H1 (cell line): Measurements from ENCODE around the gene PTPRR. TPM values are rescaled to one million over a fixed set of nuclear protein-coding genes. Genes with fewer than 3 reads are reported as not detected.

Source experiments
- CTCF ChIA-PET: fragments of 300-600 bp; sonication (Branson Sonifier 250); formaldehyde crosslinking; loops from one replicate; lab custom pipeline; 2021; ENCODE audit not compliant: partially characterized antibody; lab: Charles Lee
- POLR2A ChIA-PET: fragments of 300-600 bp; sonication (Branson Sonifier 250); formaldehyde crosslinking; loops from one replicate; lab custom pipeline; 2021; ENCODE audit warnings: inconsistent platforms; ENCODE audit not compliant: partially characterized antibody; lab: Charles Lee
- DNase-seq, 2 experiments: peaks; one replicate each; pipeline versions ENCODE4 v3.0.0 to v3.0.0-alpha.2; 2010 to 2022; ENCODE audit warnings: low spot score in 2 of 2, low read depth in 1 of 2, mixed read lengths in 1 of 2
- FAIRE-seq: peaks from 2 replicates; lab custom pipeline; 2011; peaks lifted over from hg19 to GRCh38; lab: Jason Lieb, UNC
- H2AFZ ChIP-seq: 2 replicates; pipeline ENCODE4 v1.8.1; 2012; ENCODE audit warnings: low read length, inconsistent platforms
- H2AK5ac ChIP-seq: 2 replicates; pipeline ENCODE4 v1.6.1; 2013; ENCODE audit warnings: low read depth, low read length
- H2BK120ac ChIP-seq: replicated peaks from 2 replicates; pipeline ENCODE3; 2013; ENCODE audit warnings: low read depth, low read length, inconsistent platforms
- H2BK12ac ChIP-seq: 2 replicates; pipeline ENCODE4 v1.6.1; 2013; ENCODE audit warnings: low read depth, low read length
- H2BK15ac ChIP-seq: 2 replicates; pipeline ENCODE4 v1.6.1; 2013; ENCODE audit warnings: low read length
- H2BK20ac ChIP-seq: 2 replicates; pipeline ENCODE4 v1.6.1; 2013; ENCODE audit warnings: low read length
- H2BK5ac ChIP-seq: 2 replicates; pipeline ENCODE4 v1.6.1; 2013; ENCODE audit warnings: low read depth, low read length
- H3K14ac ChIP-seq: 2 replicates; pipeline ENCODE4 v1.6.1; 2013; ENCODE audit warnings: inconsistent platforms; ENCODE audit not compliant: insufficient read length
- H3K18ac ChIP-seq: 2 replicates; pipeline ENCODE4 v1.6.1; 2013; ENCODE audit warnings: low read length; ENCODE audit errors: extremely low read depth
- H3K23ac ChIP-seq: 2 replicates; pipeline ENCODE4 v1.6.1; 2013; ENCODE audit warnings: inconsistent platforms; ENCODE audit not compliant: insufficient read length
- H3K23me2 ChIP-seq: 2 replicates; pipeline ENCODE4 v1.6.1; 2013; ENCODE audit warnings: low read depth, low read length
- H3K27ac ChIP-seq: 2 replicates; pipeline ENCODE4 v1.6.1; 2011; ENCODE audit warnings: low read depth, low read length, inconsistent platforms
- H3K27me3 ChIP-seq, 4 experiments: replicated peaks in 1 of 4; 1 replicate in 1 of 4; 2 replicates in 3 of 4; pipeline versions ENCODE4 v1.6.1 to v1.8.1; 2011 to 2013; ENCODE audit warnings: low read length in 3 of 4, mild to moderate bottlenecking in 3 of 4, inconsistent platforms in 2 of 4, mixed read lengths in 2 of 4, moderate library complexity in 1 of 4; ENCODE audit not compliant: control insufficient read depth in 3 of 4, insufficient read depth in 3 of 4; ENCODE audit errors: extremely low read depth in 1 of 4
- H3K36me3 ChIP-seq, 4 experiments: 2 replicates each; pipeline versions ENCODE4 v1.6.1 to v1.8.1; 2011 to 2013; ENCODE audit warnings: mild to moderate bottlenecking in 4 of 4, low read length in 3 of 4, moderate library complexity in 2 of 4, control low read depth in 1 of 4, inconsistent platforms in 1 of 4; ENCODE audit not compliant: insufficient read depth in 4 of 4, control insufficient read depth in 2 of 4
- H3K4ac ChIP-seq: replicated peaks from 2 replicates; pipeline ENCODE3; 2013; ENCODE audit warnings: low read length, low read depth, mixed read lengths, inconsistent platforms; ENCODE audit not compliant: insufficient read length
- H3K4me1 ChIP-seq, 4 experiments: replicated peaks in 1 of 4; 1 replicate in 1 of 4; 2 replicates in 3 of 4; pipeline versions ENCODE4 v1.6.1 to v1.8.1; 2011 to 2013; ENCODE audit warnings: low read length in 3 of 4, inconsistent platforms in 2 of 4, mixed read lengths in 1 of 4; ENCODE audit not compliant: insufficient read depth in 4 of 4, control insufficient read depth in 3 of 4
- H3K4me2 ChIP-seq, 2 experiments: 2 replicates each; pipeline versions ENCODE4 v1.6.1 to v1.8.1; 2011 to 2013; ENCODE audit warnings: low read depth in 2 of 2, low read length in 2 of 2, control low read depth in 1 of 2, inconsistent platforms in 1 of 2, mild to moderate bottlenecking in 1 of 2; ENCODE audit not compliant: insufficient read depth in 1 of 2
- H3K4me3 ChIP-seq, 4 experiments: fragments of 200-600, 300-600 bp in 1 of 4; sonication (generic), shearing (Covaris generic), sonication (Bioruptor Twin) in 1 of 4; 2 replicates each; pipeline versions ENCODE4 v1.5.1 to v1.8.1; 2011 to 2016; ENCODE audit warnings: low read length in 4 of 4, low read depth in 3 of 4, control low read depth in 2 of 4, inconsistent platforms in 2 of 4, mild to moderate bottlenecking in 2 of 4, mixed read lengths in 1 of 4, moderate library complexity in 1 of 4; ENCODE audit not compliant: insufficient read depth in 2 of 4; ENCODE audit errors: extremely low read depth in 1 of 4
- H3K56ac ChIP-seq: replicated peaks from 2 replicates; pipeline ENCODE3; 2013; ENCODE audit warnings: low read depth, mild to moderate bottlenecking, mixed read lengths, low read length, inconsistent platforms; ENCODE audit not compliant: insufficient read length
- H3K79me1 ChIP-seq: 2 replicates; pipeline ENCODE4 v1.6.1; 2013; ENCODE audit warnings: low read depth, low read length, control low read depth
- H3K79me2 ChIP-seq, 2 experiments: 2 replicates each; pipeline versions ENCODE4 v1.6.1 to v1.8.1; 2012 to 2013; ENCODE audit warnings: low read length in 2 of 2, mild to moderate bottlenecking in 2 of 2, inconsistent platforms in 1 of 2; ENCODE audit not compliant: insufficient read depth in 2 of 2, control insufficient read depth in 1 of 2
- H3K9ac ChIP-seq, 4 experiments: replicated peaks in 1 of 4; 1 replicate in 1 of 4; 2 replicates in 3 of 4; pipeline versions ENCODE4 v1.6.1 to v1.8.1; 2011 to 2013; ENCODE audit warnings: low read depth in 3 of 4, low read length in 3 of 4, control low read depth in 2 of 4, mild to moderate bottlenecking in 2 of 4, moderate library complexity in 2 of 4, inconsistent platforms in 1 of 4; ENCODE audit errors: extremely low read depth in 1 of 4
- H3K9me3 ChIP-seq, 2 experiments: 2 replicates each; pipeline versions ENCODE4 v1.6.1 to v1.8.1; 2012 to 2013; ENCODE audit warnings: mild to moderate bottlenecking in 2 of 2, moderate library complexity in 2 of 2, control low read depth in 1 of 2, inconsistent platforms in 1 of 2, low read depth in 1 of 2, low read length in 1 of 2, mixed read lengths in 1 of 2; ENCODE audit not compliant: insufficient read depth in 2 of 2
- H4K20me1 ChIP-seq, 2 experiments: replicated peaks in 1 of 2; 2 replicates each; pipeline versions ENCODE3 to v1.8.1; 2011 to 2013; ENCODE audit warnings: inconsistent platforms in 2 of 2, low read length in 2 of 2, mild to moderate bottlenecking in 1 of 2; ENCODE audit not compliant: insufficient read depth in 2 of 2, control insufficient read depth in 1 of 2
- H4K5ac ChIP-seq: 2 replicates; pipeline ENCODE4 v1.6.1; 2013; ENCODE audit warnings: low read length, low read depth, mixed read lengths, inconsistent platforms; ENCODE audit not compliant: insufficient read length
- H4K8ac ChIP-seq: 2 replicates; pipeline ENCODE4 v1.8.0; 2013; ENCODE audit warnings: mild to moderate bottlenecking, moderate library complexity, low read length, inconsistent platforms; ENCODE audit not compliant: insufficient read depth; ENCODE audit errors: extremely low read depth
- H4K91ac ChIP-seq: replicated peaks from 2 replicates; pipeline ENCODE3; 2013; ENCODE audit warnings: low read length, mixed read lengths, inconsistent platforms; ENCODE audit not compliant: insufficient read length
- CBX8 ChIP-seq: fragments of 300-800, 300-1000 bp; sonication (generic); IDR thresholded peaks from 2 replicates; pipeline ENCODE4 v1.7.1; 2016; ENCODE audit warnings: low read depth, low read length, borderline replicate concordance
- FOSL1 ChIP-seq: IDR thresholded peaks from 2 replicates; pipeline ENCODE4 v1.6.1; 2011; ENCODE audit warnings: mild to moderate bottlenecking, low read depth, low read length, moderate library complexity; ENCODE audit not compliant: insufficient read depth
- GABPA ChIP-seq: IDR thresholded peaks from 2 replicates; pipeline ENCODE4 v1.6.1; 2011; ENCODE audit warnings: mild to moderate bottlenecking, low read length, moderate library complexity, borderline replicate concordance; ENCODE audit not compliant: insufficient read depth
- KDM5A ChIP-seq: fragments of 200-600 bp; IDR thresholded peaks from 2 replicates; pipeline ENCODE4 v1.7.1; 2012; ENCODE audit warnings: mild to moderate bottlenecking, low read length, inconsistent platforms, mixed read lengths
- NANOG ChIP-seq: IDR thresholded peaks from 2 replicates; pipeline ENCODE4 v1.6.1; 2011; ENCODE audit warnings: low read length, low read depth, mild to moderate bottlenecking, inconsistent platforms; ENCODE audit not compliant: insufficient read depth, poor library complexity, severe bottlenecking
- POU5F1 ChIP-seq: IDR thresholded peaks from 2 replicates; pipeline ENCODE4 v1.6.1; 2011; ENCODE audit warnings: low read depth, mild to moderate bottlenecking, low read length, moderate library complexity
- SIRT6 ChIP-seq: IDR thresholded peaks from one replicate; pipeline ENCODE4 v1.7.1; 2012; ENCODE audit warnings: low read length, inconsistent platforms
- TAF1 ChIP-seq: IDR thresholded peaks from 2 replicates; pipeline ENCODE4 v1.6.1; 2011; ENCODE audit warnings: mild to moderate bottlenecking, low read depth, low read length
- TCF12 ChIP-seq: IDR thresholded peaks from 2 replicates; pipeline ENCODE4 v1.6.1; 2011; ENCODE audit warnings: low read depth, mild to moderate bottlenecking, low read length
- TEAD4 ChIP-seq: IDR thresholded peaks from 2 replicates; pipeline ENCODE4 v1.6.1; 2012; ENCODE audit warnings: low read depth, low read length, inconsistent platforms, mixed read lengths
- ZNF274 ChIP-seq: IDR thresholded peaks from 2 replicates; pipeline ENCODE4 v1.7.0; 2012; ENCODE audit warnings: low read length, borderline replicate concordance; ENCODE audit errors: extremely low read depth
- WGBS, 2 experiments: shearing (Covaris generic) in 1 of 2; methylation state at CpG; one replicate each; pipeline versions ENCODE4 v1.1.6 to v1.1.7; 2013 to 2015; ENCODE audit warnings: low lambda C conversion rate in 2 of 2, mixed read lengths in 2 of 2, inconsistent platforms in 1 of 2, low coverage in 1 of 2, missing lambda C conversion rate in 1 of 2; ENCODE audit not compliant: insufficient replicate concordance in 2 of 2, insufficient coverage in 1 of 2, insufficient read length in 1 of 2; ENCODE audit errors: extremely low coverage in 1 of 2, missing lambda C conversion rate in 1 of 2; 5-methylcytosine and 5-hydroxymethylcytosine counted together
- polyA plus RNA-seq, 7 experiments: library from polyadenylated mRNA; depleted of rRNA in 3 of 7; stranded (reverse) in 5 of 7; unstranded in 2 of 7; fragments of >200 nt in 5 of 7; fragments of 200-250 nt in 2 of 7; gene quantifications; 1 replicate in 5 of 7; 2 replicates in 1 of 7; 4 replicates in 1 of 7; pipeline versions ENCODE4 v1.2.1 to v1.2.3, GENCODE V29; 2011 to 2013; ENCODE audit warnings: missing spikeins in 2 of 7, mixed read lengths in 2 of 7
- total RNA-seq: library from RNA; stranded (reverse); fragmentation: NEBNext Ultra II Directional; extraction: Animal tissue kit (Norgen Biotek cat#: 25700); gene quantifications from 2 replicates; pipeline ENCODE4 v1.2.1, GENCODE V29; 2021
- TF ChIP-seq, protein P1 (sequence below): IDR thresholded peaks from 2 replicates; pipeline ENCODE4 v1.6.1; 2012; ENCODE audit warnings: low read length, inconsistent platforms
- TF ChIP-seq, protein P2 (sequence below): IDR thresholded peaks from 2 replicates; pipeline ENCODE4 v1.6.1; 2012; ENCODE audit warnings: inconsistent platforms

PTPRR gene
- total and polyA plus RNA-seq, 2 of the 8 experiments (the other 6 are each of a cell fraction or from before 2014, with no cell fraction given): 0.07 to 0.35 TPM

DNA sequence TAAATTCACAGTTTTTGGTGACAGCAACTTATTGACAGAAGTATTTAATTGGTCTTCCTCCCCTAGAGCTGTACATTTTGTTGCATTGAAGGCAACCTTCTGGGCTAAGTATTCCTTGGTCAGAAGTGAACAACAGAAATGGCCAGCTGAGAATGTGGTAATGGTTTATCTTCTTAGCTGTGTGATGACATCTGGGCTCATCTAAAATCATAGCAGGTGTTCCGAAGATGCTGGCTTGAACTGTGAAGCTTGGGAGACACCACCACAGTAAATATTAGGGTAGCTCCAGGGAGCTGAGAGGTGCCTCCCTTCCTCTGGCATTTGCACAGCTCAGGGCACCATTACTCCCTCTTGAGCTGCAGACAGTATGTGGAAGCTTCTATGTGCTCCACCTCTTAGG lies 279.6 kb downstream of the PTPRR start:
- peaks cover 3 to 8% (median 5%) of the 10 kb centered on the region in 4 experiments; a peak in 5 of 7 replicates for H3K4me1 ChIP-seq
- no peak overlapping the region for H2AFZ ChIP-seq
- no peak overlapping the region for H3K4ac ChIP-seq
- 93% methylated on average over 1 of the region's 1 CpG; no CpG with 5 or more reads in 1 of the 2 experiments for WGBS, 2 experiments
- no peak overlapping the region for H3K4me2 ChIP-seq
- H2BK15ac ChIP-seq: no peak overlapping the region
- ChIA-PET CTCF (interaction anchor here (1.0 kb wide), 1 partner anchor 31 kb away, joined by 3 read pairs; no protein-coding TSS in a partner anchor), POLR2A (no interaction called here)
- no peaks in the 10 kb centered on the region for H3K36me3 ChIP-seq
- H3K79me2 ChIP-seq: no peaks in the 10 kb centered on the region
- no peak overlapping the region for H4K91ac ChIP-seq
- no peak overlapping the region for H3K9ac ChIP-seq
- no peak overlapping the region for H2BK12ac ChIP-seq
- no peak overlapping the region for H2AK5ac ChIP-seq
- H4K8ac ChIP-seq: no peak overlapping the region
- no peak overlapping the region for H3K14ac ChIP-seq
- no peak overlapping the region for H2BK120ac ChIP-seq
- H3K4me3 ChIP-seq: no peak overlapping the region
- no peak overlapping the region for H4K5ac ChIP-seq
- no peaks in the 10 kb centered on the region for H3K9me3 ChIP-seq
- FAIRE-seq: no peak
- no peaks in the 10 kb centered on the region for H4K20me1 ChIP-seq
- no peak overlapping the region for H2BK20ac ChIP-seq
- H3K18ac ChIP-seq: no peak overlapping the region
- DNase-seq: no peak
- no peak overlapping the region for H3K56ac ChIP-seq
- no peak overlapping the region for H3K23ac ChIP-seq
- H3K23me2 ChIP-seq: no peaks in the 10 kb centered on the region
- H3K27me3 ChIP-seq: no peaks in the 10 kb centered on the region
- no peak overlapping the region for H3K27ac ChIP-seq
- H3K79me1 ChIP-seq: no peaks in the 10 kb centered on the region
- no peak overlapping the region for H2BK5ac ChIP-seq
- no peak for TF ChIP-seq NANOG
- TF ChIP-seq, protein P1, sequence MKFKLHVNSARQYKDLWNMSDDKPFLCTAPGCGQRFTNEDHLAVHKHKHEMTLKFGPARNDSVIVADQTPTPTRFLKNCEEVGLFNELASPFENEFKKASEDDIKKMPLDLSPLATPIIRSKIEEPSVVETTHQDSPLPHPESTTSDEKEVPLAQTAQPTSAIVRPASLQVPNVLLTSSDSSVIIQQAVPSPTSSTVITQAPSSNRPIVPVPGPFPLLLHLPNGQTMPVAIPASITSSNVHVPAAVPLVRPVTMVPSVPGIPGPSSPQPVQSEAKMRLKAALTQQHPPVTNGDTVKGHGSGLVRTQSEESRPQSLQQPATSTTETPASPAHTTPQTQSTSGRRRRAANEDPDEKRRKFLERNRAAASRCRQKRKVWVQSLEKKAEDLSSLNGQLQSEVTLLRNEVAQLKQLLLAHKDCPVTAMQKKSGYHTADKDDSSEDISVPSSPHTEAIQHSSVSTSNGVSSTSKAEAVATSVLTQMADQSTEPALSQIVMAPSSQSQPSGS: no peak
- no peak for TF ChIP-seq TEAD4
- TF ChIP-seq CBX8: no peak
- TF ChIP-seq POU5F1: no peak
- TF ChIP-seq KDM5A: no peak
- no peak for TF ChIP-seq TCF12
- TF ChIP-seq GABPA: no peak
- TF ChIP-seq TAF1: no peak
- no peak for TF ChIP-seq FOSL1
- no peak for TF ChIP-seq ZNF274
- no peak for TF ChIP-seq SIRT6
- TF ChIP-seq, protein P2, sequence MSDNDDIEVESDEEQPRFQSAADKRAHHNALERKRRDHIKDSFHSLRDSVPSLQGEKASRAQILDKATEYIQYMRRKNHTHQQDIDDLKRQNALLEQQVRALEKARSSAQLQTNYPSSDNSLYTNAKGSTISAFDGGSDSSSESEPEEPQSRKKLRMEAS: no peak
